ENCODE measurements around the gene HMGN2. TPM values are rescaled to one million over a fixed set of nuclear protein-coding genes. Genes with fewer than 3 reads are reported as not detected.

Gene HMGN2
- total and polyA plus RNA-seq, 5 experiments from 2014 or later = 382 to 759 (median 634) TPM

GRCh38 chr1:26517766-26518049 is 45.5 kb downstream of the HMGN2 start:
- Mint-ChIP-seq H3K4me1 (no peaks in the 10 kb centered on the region), H3K36me3 (no peaks in the 10 kb centered on the region), H3K27me3 (peaks cover 0 to 1% (median 0%) of the 10 kb centered on the region in 5 donors), H3K27ac (peak overlapping the region in 2 of 10 donors; percentile 17 to 24), H3K9me3 (no peaks in the 10 kb centered on the region), H3K4me3 (no peak overlapping the region)
- ATAC-seq (no peak), DNase-seq (no peak)
- POLR2A ChIA-PET = no interaction called here

GRCh38 chr1:26518355-26518754 is 46.1 kb downstream of the HMGN2 start:
- DNase-seq (no peak), ATAC-seq (no peak)
- Mint-ChIP-seq H3K27ac (no peak overlapping the region), H3K27me3 (peaks cover 0 to 1% (median 0%) of the 10 kb centered on the region in 5 donors), H3K4me3 (no peak overlapping the region), H3K9me3 (no peaks in the 10 kb centered on the region), H3K36me3 (no peaks in the 10 kb centered on the region), H3K4me1 (no peaks in the 10 kb centered on the region)
- POLR2A ChIA-PET = interaction anchor here (0.7 kb wide), 1 partner anchor 55 kb away, joined by 5 read pairs; no protein-coding TSS in a partner anchor

GRCh38 chr1:26520339-26520738 is 48.1 kb downstream of the HMGN2 start:
- Mint-ChIP-seq H3K27me3 (peaks cover 0 to 6% (median 2%) of the 10 kb centered on the region in 5 donors), H3K27ac (no peak overlapping the region), H3K9me3 (no peaks in the 10 kb centered on the region), H3K4me1 (peaks cover 0 to 4% (median 0%) of the 10 kb centered on the region in 4 donors), H3K4me3 (no peak overlapping the region), H3K36me3 (no peaks in the 10 kb centered on the region)
- DNase-seq (no peak), ATAC-seq (no peak)
- POLR2A ChIA-PET = interaction anchor here (0.7 kb wide), 1 partner anchor 157 kb away, joined by 8 read pairs; no protein-coding TSS in a partner anchor

- no peak for ATAC-seq
- no peak overlapping the region for H3K4me3 Mint-ChIP-seq
These were observed 49.4 kb downstream of the HMGN2 start for GRCh38 chr1:26521669-26522030.

GRCh38 chr1:26522073-26522472 is 49.8 kb downstream of the HMGN2 start:
- ATAC-seq (no peak), DNase-seq (no peak)
- Mint-ChIP-seq H3K36me3 (no peaks in the 10 kb centered on the region), H3K9me3 (no peaks in the 10 kb centered on the region), H3K4me3 (no peak overlapping the region), H3K4me1 (peaks cover 0 to 4% (median 0%) of the 10 kb centered on the region in 4 donors), H3K27me3 (peaks cover 0 to 6% (median 2%) of the 10 kb centered on the region in 5 donors), H3K27ac (peak overlapping the region in 1 of 10 donors; percentile 45)
- POLR2A ChIA-PET = no interaction called here

More at GRCh38 chr1:26521669-26522030, 49.4 kb downstream of the HMGN2 start:
- Mint-ChIP-seq H3K9me3 (no peaks in the 10 kb centered on the region), H3K27ac (peak overlapping the region in 1 of 10 donors; percentile 45), H3K27me3 (peaks cover 0 to 6% (median 2%) of the 10 kb centered on the region in 5 donors), H3K36me3 (no peaks in the 10 kb centered on the region), H3K4me1 (peaks cover 0 to 4% (median 0%) of the 10 kb centered on the region in 4 donors)
- DNase-seq = no peak
- POLR2A ChIA-PET = no interaction called here

GRCh38 chr1:26524181-26524580 is 51.9 kb downstream of the HMGN2 start:
- Mint-ChIP-seq H3K27me3 (peaks cover 0 to 6% (median 2%) of the 10 kb centered on the region in 5 donors), H3K36me3 (no peaks in the 10 kb centered on the region), H3K27ac (peak overlapping the region in 2 of 10 donors; percentile 43 to 53), H3K9me3 (no peaks in the 10 kb centered on the region), H3K4me1 (peaks cover 2 to 6% (median 3%) of the 10 kb centered on the region in 4 donors), H3K4me3 (no peak overlapping the region)
- DNase-seq (no peak), ATAC-seq (no peak)
- POLR2A ChIA-PET = no interaction called here

Other genes starting within 250 kb of the HMGN2 start
- 10 to 100 TPM; 18.8 to 21.9 TPM for gene CEP85, start 238.2 kb upstream of the HMGN2 start, total RNA-seq
- 1 to 10 TPM; 3.9 to 9.8 (median 5.1) TPM for gene CEP85, start 238.2 kb upstream of the HMGN2 start, polyA plus RNA-seq
- gene SH3BGRL3, start 192.4 kb upstream of the HMGN2 start, total RNA-seq = 100 to 1,000 TPM; 250 to 255 TPM
- gene SH3BGRL3, start 192.4 kb upstream of the HMGN2 start, polyA plus RNA-seq = 100 to 1,000 TPM; 805 to 925 (median 916) TPM
- 100 to 1,000 TPM; 121 to 129 TPM for gene UBXN11, start 165.8 kb upstream of the HMGN2 start, total RNA-seq
- gene UBXN11, start 165.8 kb upstream of the HMGN2 start, polyA plus RNA-seq = 10 to 100 TPM in 2 of 3 donors, 1 to 10 TPM in 1; 9.1 to 14.7 (median 12.4) TPM
- 100 to 1,000 TPM; 772 to 847 TPM for gene CD52, start 154.5 kb upstream of the HMGN2 start, total RNA-seq
- 1,000 to 10,000 TPM; 6,330 to 6,863 (median 6,804) TPM for gene CD52, start 154.5 kb upstream of the HMGN2 start, polyA plus RNA-seq
- under 1 TPM; 0.74 to 0.75 TPM for gene CRYBG2, start 118.3 kb upstream of the HMGN2 start, total RNA-seq
- gene CRYBG2, start 118.3 kb upstream of the HMGN2 start, polyA plus RNA-seq = under 1 TPM in 2 of 3 donors, not detected in 1; 0.07 to 0.55 TPM
- gene ZNF683, start 99.7 kb upstream of the HMGN2 start, total RNA-seq = 1 to 10 TPM; 2.1 to 2.4 TPM
- gene ZNF683, start 99.7 kb upstream of the HMGN2 start, polyA plus RNA-seq = 1 to 10 TPM in 2 of 3 donors, under 1 TPM in 1; 0.42 to 6.3 (median 3.1) TPM
- gene LIN28A, start 61.6 kb upstream of the HMGN2 start, total RNA-seq = not detected
- not detected for gene LIN28A, start 61.6 kb upstream of the HMGN2 start, polyA plus RNA-seq
- 10 to 100 TPM; 35.5 to 36.5 TPM for gene DHDDS, start 40.1 kb upstream of the HMGN2 start, total RNA-seq
- 10 to 100 TPM; 15.1 to 20.7 (median 18.6) TPM for gene DHDDS, start 40.1 kb upstream of the HMGN2 start, polyA plus RNA-seq
- gene RPS6KA1, start 57.3 kb downstream of the HMGN2 start, total RNA-seq = 10 to 100 TPM; 95.2 to 97.0 TPM
- gene RPS6KA1, start 57.3 kb downstream of the HMGN2 start, polyA plus RNA-seq = 100 to 1,000 TPM; 125 to 137 (median 125) TPM
- 100 to 1,000 TPM; 123 TPM for gene ARID1A, start 223.6 kb downstream of the HMGN2 start, total RNA-seq
- gene ARID1A, start 223.6 kb downstream of the HMGN2 start, polyA plus RNA-seq = 10 to 100 TPM; 21.2 to 32.0 (median 28.9) TPM

All from naive thymus-derived CD8-positive, alpha-beta T cell (primary cell).